Measurements from ENCODE around the gene LYRM2.

- TF ChIP-seq, protein P1, sequence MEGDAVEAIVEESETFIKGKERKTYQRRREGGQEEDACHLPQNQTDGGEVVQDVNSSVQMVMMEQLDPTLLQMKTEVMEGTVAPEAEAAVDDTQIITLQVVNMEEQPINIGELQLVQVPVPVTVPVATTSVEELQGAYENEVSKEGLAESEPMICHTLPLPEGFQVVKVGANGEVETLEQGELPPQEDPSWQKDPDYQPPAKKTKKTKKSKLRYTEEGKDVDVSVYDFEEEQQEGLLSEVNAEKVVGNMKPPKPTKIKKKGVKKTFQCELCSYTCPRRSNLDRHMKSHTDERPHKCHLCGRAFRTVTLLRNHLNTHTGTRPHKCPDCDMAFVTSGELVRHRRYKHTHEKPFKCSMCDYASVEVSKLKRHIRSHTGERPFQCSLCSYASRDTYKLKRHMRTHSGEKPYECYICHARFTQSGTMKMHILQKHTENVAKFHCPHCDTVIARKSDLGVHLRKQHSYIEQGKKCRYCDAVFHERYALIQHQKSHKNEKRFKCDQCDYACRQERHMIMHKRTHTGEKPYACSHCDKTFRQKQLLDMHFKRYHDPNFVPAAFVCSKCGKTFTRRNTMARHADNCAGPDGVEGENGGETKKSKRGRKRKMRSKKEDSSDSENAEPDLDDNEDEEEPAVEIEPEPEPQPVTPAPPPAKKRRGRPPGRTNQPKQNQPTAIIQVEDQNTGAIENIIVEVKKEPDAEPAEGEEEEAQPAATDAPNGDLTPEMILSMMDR (IDR thresholded peaks at IDR 0.05), result no peak
- no peak for TF ChIP-seq POLR2A (IDR thresholded peaks at IDR 0.05)
These were observed 26.4 kb downstream of the LYRM2 start for GRCh38 chr6:89612121-89612520.

Data from right lobe of liver (tissue), 4 donors.